HG03103 (cell line): ENCODE results near the gene CSTF1.
"Not testable (repeated sequence)": the region's sequence is repeated elsewhere in the genome, so short reads cannot be mapped to it uniquely, and the experiment has no call there.

ENCODE experiments used
- ATAC-seq: cut with Tn5 transposase; IDR thresholded peaks from one replicate; pipeline ENCODE4 v1.9.1; 2021; ENCODE audit warnings: low read depth; ENCODE audit not compliant: unreplicated experiment

CSTF1 gene

DNA sequence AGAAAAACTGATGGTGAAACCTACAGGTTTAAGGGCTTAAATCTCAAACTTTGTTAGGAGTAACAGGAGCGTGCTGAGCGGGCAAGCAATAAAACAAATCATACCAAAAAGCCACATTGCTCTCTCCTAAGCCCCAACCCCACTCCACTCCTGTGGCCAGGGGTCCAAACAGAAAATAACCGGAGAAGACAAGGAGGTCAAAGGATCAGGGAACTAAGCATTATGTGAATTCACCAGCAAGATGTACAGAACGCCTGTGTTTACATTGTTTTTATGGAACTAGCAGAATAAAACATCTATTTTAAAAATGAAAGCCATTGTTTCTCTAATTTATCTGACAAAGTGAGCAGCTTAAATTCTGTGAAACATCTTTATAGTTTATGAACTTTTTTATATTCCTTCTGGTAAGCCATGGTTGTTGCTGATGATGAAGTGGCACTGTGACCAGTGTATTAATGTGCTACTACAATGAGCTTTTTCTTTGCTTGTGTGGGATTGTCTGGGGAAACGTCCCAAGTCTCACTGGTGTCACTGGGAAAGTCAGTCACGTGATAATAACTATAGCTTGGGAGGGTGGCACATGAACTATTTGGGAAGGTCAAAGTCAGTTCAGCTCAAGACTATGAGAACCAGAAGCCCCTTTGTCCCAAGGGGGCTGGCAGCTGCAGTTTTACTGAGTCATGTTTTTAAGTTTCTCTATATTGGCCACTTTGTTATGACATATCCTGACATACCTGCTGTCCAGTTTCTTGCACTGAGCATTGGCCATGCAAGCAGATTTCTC, 23.9 kb upstream of the CSTF1 start:
- no peak for ATAC-seq

DNA sequence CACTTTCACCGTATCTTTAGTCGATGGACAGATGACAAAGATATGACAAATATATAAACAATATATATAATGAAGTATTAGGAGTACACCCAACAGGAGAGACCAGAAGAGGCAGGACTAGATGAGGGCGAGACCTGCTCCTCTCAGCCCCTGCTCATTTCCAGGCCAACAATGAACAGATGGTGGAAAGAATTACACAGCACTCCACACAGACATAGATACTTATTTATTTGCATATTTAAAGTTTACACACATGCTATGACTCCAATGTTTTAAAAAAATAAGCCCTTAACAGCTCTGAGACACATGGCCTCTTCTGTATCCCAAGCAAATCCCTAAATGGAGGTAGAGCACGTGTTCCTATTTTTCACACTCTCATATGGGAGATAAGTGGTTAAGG, 23.3 kb upstream of the CSTF1 start:
- no peak for ATAC-seq

DNA sequence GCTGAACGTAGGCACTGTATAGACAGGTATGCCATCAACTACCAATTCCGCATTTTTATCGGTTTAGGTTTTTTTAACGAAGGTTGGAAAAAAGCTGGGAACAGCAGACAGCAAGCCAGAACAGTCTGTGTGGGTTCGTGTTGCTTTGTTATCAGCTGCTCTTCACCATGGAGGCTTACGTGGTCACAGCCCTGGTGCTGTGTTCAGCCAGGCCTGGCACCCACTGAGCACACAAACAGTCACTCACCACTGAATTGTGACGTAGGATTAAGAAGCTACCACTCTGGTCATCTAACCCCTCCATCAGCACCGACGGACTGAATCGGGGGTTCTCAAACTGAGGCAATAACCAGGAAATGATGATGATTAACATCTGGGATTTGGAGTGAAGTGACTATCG, 20.5 kb upstream of the CSTF1 start:
- no peak for ATAC-seq

DNA sequence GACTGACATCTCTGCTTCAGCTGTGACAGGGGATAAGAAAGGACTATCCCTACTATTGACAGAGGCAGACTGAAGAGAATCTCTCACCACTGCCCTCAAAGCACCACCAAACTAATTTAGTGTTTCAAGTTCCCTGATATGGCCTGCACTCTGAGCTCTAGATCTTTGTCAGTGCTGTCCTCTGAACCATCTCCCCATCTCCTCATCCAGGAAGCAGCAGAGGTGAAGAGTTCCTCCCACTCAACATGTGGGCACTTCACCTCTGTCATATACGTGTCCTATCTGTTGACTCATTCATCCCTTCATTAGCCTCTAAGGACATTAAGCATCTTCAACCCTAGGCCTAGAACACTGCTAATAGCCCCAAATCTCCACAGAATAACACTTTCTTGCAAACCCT, 19.6 kb upstream of the CSTF1 start:
- ATAC-seq: no peak

DNA sequence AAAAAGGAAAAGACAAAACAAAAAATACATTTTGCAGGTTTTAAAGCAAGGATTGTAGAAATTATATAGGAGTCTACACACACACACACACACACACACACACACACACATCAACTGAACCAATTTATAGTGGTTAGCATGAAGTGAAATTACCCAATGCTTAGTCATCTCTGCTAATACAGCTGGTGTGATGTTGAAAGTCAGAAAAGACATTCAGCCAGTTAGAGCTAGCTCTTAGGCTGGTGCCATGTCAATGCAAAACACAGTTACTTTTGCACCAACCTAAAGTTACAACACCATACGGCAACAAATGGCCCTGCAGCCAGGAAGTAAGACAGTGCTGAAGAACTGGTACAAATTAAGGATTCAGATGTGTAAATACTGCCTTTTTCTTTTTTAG, 18.5 kb upstream of the CSTF1 start:
- no peak for ATAC-seq

DNA sequence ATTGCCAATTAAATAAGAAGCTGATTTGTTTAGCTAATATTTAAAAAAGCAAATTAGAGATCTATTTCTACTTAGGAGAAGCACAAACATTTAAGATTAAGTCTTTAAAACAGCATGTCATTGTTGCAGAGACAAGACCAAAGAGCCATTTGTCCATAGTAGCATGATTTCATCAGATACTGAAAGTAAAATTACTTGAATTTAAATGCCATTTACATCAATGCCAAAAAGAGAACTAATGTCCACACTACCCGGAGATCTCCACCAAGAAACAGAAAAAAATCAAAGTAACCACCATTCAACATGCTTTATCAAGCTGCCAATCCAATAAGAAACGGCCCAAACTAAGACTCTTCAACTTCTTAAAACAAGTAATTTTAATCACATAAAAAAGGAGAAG, 16.1 kb upstream of the CSTF1 start:
- no peak for ATAC-seq

DNA sequence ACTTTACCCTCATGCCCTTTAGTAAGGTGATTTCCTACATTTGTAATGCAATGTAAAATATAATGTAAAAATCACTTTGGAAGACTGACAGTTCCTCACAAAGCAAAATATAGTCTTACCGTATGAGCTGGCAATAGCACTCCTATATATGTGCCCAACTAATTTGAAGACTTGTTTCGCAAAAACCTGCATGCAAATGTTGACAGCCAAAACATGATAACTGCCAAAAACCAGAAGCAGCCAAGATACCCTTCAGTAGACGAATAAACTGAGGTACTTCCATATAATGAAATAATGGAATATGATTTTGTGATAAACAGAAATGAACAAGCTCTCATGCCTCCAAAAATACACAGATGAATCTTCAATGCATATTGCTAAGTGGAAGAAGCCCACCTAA, 14.1 kb upstream of the CSTF1 start:
- no peak for ATAC-seq

DNA sequence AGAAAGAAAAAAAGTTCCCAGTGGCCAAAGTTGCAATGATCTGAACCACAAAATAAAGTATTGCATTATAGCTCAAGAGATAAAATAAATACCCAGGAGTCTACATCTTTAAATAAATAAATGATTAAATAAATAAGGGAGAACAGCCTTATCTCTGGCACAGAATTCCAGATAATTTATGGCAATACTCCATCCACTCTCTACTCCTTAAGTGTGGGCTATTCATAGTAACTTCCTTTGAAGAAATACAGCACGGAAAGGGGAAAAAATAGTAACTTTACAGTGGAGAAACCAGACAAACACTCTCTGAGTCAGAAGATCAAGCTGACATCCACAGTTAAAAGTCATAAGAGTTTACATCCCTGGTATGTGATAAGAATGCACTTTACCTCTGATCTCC, 12.1 kb upstream of the CSTF1 start:
- ATAC-seq: no peak

DNA sequence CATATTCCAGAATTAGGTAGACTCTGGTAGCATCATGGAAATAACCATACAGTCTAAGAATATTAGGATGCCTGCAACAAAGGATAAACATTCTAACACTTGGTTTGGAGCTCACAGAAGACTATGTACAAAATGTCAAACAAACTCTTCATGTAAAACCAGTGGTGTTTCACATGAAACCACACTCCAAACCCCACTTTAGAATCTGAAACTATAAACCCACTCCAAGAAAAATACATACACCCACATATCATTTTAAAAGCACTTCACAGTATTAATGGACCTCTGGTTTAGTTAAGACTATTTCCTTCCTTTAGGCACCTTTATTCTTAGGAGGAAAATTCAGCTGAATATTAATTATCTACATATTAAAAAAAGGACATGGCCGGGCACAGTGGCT, 10.9 kb upstream of the CSTF1 start:
- ATAC-seq: no peak

DNA sequence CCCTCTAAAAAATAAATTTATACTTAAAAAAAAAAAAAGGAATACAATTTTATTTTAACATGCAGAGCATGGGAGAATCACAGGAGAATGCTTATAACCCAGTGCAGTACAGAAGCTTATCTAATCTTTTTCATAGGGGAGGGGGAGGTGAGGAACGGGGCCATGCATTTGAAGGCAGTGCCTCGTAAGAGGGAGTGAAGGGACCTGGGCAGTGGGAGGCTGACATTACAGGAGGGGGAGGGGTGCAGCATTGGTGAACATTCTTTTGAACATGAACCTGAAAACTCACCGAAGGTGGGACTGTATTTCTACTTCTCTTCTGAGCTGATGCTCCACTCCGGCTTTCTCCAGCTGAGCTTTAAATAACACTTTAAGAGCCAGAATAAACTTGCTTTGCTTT, 9.7 kb upstream of the CSTF1 start:
- ATAC-seq: no peak

DNA sequence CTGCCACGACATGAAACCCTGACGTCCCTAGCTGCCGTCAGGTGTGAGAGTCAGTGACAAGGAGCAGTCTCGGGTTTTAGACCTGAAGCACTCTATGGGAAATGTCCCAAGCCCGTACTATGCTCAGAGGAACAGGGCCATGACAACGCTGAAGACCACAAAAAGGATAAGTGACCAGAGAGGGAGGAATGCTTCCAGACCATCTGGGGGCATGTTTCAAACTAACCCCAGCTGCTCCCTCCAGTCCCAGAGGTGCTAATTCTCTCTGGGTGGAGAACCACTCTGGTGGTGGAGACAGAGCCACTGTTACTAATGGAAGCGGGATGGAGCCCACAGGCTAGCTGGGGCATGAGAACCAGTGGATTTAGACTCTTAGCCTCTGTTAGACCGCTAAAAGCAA, 9.1 kb upstream of the CSTF1 start:
- ATAC-seq: no peak

DNA sequence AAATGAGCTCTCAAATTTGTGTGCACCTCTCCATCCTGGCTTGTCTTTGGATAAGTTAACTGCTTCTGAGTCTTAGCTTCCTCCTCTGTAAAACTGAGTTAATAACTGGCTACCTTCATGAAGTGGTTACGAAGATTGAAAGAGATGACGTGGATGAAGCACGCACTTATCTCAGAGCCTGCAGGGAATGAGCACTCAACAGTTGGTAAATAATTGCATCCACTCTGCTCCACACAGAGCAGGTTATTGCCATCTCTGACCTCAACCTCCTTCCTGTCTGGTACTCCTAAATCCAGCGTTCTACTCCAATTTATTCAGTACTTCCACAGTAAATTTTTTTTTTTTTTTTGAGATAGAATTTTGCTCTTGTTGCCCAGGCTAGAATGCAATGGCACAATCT, 7.3 kb upstream of the CSTF1 start:
- no peak for ATAC-seq

DNA sequence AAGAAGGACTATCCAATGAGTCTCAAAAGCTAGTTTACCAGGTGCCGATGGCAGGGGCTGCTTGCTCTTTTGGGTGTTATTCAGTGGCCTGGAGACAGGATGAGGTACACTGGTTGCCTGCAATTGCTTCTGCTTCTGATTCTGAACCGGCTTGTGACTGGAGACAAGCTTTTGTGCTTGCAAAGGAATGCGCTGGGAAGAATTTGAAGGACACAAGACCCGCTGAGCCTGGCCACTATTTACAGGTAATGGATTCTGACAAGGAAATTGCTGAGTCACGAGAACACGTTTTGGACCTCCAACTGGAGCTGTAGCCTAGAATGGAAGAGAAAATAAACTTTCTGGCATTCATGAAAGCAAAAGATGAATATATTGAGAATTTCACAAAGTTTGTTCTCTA, 6.2 kb upstream of the CSTF1 start:
- no peak for ATAC-seq

DNA sequence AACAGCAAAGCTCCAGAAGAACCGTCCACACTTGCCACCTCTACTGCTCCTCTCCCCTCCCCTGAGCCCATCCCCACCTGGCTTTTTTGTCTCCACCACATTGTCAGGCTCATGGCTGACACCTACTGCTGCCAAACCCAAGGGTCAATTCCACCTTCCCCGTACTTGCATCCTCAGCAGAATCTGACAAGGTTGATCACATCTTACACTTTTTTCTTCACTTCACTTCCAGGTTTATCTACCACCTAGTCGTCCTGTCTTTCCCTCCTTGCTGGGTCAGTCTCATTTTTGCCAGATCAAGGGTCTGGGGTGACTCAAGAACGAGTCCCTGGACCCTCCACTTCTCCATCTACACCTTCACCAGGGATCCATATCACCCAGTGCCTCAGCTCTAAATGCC, 3.6 kb upstream of the CSTF1 start:
- ATAC-seq: no peak

DNA sequence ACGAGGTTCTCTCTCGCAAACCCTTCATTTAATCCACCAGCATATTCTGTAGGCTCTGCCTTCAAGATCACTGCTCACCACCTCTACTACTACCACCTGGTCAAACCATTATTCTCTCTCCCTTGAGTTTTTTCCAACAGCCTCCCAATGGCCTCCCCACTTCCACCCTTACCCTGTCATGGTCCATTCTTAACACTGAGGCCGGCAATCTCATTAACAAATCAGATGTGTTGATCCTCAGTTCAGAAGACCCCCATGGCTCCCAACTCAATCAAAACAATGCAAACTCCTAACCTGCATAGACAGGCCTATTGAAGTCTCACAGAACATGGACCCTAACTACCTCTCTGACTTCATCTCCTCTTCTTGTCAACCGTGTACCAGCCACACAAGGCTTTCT, 2.6 kb upstream of the CSTF1 start:
- ATAC-seq: no peak

DNA sequence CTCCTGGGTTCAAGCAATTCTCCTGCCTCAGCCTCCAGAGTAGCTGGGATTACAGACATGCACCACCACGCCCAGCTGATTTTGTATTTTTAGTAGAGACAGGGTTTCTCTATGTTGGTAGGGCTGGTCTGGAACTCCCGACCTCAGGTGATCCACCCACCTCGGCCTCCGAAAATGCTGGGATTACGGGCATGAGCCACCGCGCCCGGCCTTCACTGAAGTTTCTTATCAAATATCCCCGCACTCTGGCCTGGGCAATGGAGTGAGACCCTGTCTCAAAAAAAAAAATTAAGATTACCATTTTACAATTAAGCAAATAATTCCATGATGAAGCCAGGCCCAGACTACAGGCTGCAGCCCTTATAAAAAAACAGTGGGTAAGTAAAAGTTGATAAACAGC, 2.0 kb upstream of the CSTF1 start:
- ATAC-seq: not testable (repeated sequence)

DNA sequence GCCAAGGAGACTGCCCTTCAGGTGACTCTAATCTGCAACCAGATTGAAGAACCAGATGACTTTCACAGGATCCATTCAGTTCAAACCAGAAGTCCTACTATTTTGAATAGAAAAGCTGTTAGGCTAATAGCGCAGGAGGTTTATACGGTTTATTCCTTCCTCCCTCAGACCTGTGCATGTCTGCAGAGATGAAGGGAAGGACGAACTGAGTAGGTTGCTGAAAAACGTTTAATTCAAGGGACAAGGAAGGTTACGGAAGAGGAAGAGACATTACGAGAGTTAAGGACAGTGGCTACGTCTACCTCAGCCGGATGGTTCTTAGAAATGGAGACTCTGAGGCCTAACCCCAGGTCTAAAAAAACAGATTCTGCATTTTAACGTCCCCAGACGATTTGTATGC, 1.4 kb upstream of the CSTF1 start:
- no peak for ATAC-seq

DNA sequence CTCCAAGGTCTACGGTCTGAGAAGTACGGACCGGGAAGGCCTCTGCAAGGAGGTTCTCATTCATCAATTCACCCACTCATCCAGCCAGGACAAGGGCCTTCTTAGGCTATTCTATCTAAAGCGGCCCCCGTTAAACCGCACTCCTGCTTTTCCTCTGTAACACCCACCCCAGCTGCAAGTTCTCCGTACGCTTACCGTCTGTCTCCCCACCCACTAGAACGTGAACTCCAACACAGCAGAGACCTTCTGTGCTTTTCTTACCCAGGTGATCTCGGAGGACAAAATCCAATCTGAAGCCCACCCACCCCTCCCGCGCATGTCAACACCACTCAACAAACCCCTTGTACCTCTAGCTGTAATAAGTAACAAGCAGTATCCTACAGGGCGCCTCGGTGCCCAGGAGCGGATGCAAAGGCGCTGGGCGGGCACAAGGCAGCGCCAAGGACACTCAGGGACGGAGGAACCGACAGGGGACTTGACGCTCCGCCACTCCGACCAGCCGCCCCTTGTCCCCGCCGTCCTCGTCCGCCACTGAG, 781 bp upstream of the CSTF1 start:
- peak; percentile 29 for ATAC-seq

DNA sequence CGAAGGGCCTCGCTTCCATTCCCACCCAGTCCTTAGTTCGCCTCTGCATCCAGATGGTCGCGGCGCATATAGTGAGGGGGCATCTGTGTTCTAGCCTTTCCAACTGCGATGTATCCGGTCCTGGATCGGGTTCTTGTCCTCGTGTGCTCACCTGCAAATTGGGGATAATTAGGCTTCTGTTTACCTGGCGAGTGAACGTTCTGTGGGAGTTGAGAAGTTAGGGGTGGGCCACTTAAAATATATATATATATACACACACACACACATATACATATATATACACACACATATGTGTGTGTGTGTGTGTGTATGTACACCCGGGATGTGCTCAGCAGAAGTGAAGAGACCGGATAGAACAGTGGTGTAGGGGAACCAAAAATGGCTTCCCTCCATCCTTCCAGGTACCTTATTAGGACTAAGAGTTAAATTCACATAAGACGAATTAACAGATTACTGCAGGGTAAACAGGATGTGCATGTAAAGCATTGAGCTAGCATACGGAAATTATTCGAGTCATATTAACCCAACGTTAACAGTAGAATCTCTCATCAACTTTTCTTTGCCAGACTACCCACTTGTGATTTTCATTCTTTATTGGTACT, 537 bp downstream of the CSTF1 start:
- no peak for ATAC-seq

DNA sequence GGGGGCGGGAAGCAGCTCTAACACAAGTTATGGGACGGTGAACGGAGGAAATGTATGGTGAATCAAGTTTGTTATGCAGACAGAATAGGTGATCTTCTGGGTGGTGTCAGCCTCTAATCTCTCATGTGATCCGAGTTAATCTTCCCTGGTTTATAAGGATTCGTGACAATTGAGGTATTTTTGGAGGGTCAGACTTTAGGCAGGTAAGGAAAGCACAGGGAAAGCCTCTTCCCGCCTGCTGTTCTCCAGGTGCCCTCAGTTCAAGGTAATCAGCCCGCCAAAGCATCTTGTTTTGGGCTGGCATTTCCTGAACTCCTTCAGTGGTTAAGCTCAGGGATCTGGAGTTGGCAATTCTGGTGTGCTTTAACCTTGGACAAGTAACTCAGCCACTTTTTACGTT, 1.2 kb downstream of the CSTF1 start:
- ATAC-seq: no peak

DNA sequence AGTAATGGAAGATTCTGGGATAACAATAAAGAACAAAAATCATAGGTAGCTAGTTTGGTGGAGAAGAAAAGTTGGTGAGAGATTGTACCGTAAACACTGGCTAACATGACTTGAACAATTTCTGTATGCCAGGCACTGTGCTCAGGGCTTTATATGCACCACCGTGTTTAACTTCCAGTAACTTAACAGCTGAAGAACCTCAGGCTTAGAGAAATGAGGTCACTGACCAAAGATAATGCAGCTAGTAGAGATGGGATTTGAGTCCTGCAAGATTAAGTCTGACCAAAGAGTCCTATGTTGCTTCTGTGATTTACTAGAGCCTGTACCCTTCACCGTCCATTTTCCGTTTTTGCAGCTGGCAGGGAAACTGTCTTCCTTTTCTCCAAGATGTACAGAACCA, 2.7 kb downstream of the CSTF1 start:
- no peak for ATAC-seq

DNA sequence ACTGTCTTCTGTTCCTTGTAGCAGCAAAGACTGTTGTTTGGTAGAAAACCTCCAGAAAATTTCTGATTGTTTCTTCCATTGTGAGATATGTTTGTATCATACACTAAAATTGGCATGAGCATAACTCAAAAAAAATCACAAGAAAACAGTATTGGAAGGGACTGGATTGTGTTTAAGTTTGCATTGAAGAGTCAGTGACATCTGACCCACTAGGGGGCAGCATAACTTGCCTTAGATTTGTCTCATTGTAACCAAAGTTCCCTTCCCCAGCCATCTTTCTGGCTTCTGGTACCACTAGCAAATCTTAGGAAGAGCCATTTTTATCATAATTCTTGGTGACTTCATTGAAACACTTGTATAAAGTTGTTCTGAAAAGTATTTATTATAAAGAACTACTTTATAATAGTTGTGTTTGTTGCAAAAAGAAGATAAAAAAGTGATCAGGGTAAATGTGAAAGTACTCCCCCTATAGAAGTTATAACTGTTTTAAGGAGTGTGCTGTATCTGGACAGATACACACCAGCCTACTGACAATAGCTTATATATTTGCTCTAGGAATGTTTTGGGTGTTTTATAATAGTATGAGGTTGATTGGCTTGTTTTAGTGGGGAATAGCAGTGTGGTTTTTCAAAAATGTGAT, 7.7 kb downstream of the CSTF1 start:
- ATAC-seq: peak; percentile 65
